ENCODE measurements around the gene DSC2.
"Not testable (repeated sequence)": the region's sequence is repeated elsewhere in the genome, so short reads cannot be mapped to it uniquely, and the experiment has no call there.

The DSC2 gene

DNA sequence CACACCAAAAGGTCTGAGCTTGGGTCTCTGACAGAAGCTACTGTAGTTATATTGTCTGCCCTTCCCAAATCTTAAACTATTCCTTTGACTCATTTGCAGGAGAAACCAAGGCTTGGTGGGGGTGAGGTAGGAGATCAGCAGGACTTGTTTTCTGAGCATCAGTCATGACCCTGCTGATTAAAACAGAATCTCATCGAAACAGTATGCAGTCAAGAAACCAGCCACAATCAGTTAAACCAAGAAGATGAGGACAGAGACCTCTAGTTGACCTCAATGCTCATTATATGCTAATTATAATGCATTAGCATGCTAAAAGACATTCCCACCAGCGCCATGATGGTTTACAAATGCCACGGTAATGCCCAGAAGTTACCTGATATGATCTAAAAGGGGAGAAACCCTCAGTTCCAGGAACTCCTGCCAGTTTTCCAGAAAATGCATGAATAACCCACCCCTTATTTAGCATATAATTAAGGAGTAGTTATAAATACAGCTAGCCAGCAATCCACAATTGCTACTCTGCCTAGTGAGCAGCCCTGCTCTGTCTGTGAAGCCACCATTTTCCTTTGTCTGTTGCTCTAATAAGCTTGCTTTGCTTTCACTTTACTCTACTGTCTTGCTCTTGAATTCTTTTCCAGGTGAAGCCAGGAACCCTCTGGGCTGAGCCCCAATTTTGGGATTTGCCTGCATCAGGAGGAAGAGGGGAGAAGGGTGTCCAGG, 86.3 kb downstream of the DSC2 start:
- TF ChIP-seq, protein P1, sequence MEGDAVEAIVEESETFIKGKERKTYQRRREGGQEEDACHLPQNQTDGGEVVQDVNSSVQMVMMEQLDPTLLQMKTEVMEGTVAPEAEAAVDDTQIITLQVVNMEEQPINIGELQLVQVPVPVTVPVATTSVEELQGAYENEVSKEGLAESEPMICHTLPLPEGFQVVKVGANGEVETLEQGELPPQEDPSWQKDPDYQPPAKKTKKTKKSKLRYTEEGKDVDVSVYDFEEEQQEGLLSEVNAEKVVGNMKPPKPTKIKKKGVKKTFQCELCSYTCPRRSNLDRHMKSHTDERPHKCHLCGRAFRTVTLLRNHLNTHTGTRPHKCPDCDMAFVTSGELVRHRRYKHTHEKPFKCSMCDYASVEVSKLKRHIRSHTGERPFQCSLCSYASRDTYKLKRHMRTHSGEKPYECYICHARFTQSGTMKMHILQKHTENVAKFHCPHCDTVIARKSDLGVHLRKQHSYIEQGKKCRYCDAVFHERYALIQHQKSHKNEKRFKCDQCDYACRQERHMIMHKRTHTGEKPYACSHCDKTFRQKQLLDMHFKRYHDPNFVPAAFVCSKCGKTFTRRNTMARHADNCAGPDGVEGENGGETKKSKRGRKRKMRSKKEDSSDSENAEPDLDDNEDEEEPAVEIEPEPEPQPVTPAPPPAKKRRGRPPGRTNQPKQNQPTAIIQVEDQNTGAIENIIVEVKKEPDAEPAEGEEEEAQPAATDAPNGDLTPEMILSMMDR (IDR thresholded peaks at IDR 0.05), result no peak
- Histone ChIP-seq H3K9me3 (ENCODE audit: control insufficient read depth, low read length) (no peaks in the 10 kb centered on the region), H3K4me3 (ENCODE audit: low read depth, low read length) (no peak overlapping the region), H3K27ac (no peak overlapping the region), H3K79me2 (no peaks in the 10 kb centered on the region), H3K9ac (no peak overlapping the region), H3K36me3 (ENCODE audit: control insufficient read depth, insufficient read depth, low read length) (no peaks in the 10 kb centered on the region), H2AFZ (no peak overlapping the region), H3K4me2 (ENCODE audit: low read length) (no peak overlapping the region), H3K4me1 (no peaks in the 10 kb centered on the region), H3K27me3 (ENCODE audit: control insufficient read depth, insufficient read depth, low read length) (no peaks in the 10 kb centered on the region)

DNA sequence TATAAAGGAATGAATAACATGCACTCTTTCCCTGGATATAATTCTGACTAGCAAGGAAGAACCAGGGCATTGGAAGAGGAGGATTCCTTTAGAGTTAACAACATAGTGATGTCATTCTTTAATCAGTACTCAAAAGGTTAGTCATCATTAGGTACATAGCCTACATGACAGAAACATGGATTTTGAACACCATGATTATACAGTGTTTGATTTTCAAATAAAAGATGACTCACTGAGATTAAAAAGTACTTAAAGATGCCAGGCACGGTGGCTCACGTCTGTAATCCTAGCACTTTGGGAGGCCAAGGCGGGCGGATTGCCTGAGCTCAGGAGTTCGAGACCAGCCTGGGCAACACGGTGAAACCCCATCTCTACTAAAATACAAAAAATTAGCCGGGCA, 90.8 kb downstream of the DSC2 start:
- not testable (repeated sequence) for H2AFZ ChIP-seq; H3K4me2 ChIP-seq (ENCODE audit: low read length); H3K79me2 ChIP-seq; H3K36me3 ChIP-seq (ENCODE audit: control insufficient read depth, insufficient read depth, low read length); H3K27ac ChIP-seq; H3K9me3 ChIP-seq (ENCODE audit: control insufficient read depth, low read length); H3K4me3 ChIP-seq (ENCODE audit: low read depth, low read length); H3K9ac ChIP-seq; H3K27me3 ChIP-seq (ENCODE audit: control insufficient read depth, insufficient read depth, low read length); H3K4me1 ChIP-seq

DNA sequence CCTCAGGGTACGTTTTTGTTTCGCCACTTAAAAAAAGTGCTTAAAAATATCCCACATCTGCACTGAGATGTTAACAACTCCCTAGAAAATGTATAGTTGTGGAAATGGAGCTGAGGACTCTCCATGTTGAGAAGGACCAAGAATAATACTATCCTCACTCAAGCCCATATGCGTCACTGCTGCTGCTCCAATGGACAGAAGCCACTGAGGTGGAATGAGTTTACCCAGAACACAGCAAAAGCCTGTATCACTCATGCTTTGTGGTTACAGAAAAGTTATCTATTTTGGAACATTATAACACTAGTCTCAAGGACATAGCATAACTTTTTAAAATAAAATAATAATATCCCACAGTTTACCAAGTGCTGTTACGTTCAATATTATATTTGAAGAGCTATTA, 91.6 kb downstream of the DSC2 start:
- Histone ChIP-seq H3K27ac (no peak overlapping the region), H3K36me3 (ENCODE audit: control insufficient read depth, insufficient read depth, low read length) (no peaks in the 10 kb centered on the region), H3K9me3 (ENCODE audit: control insufficient read depth, low read length) (no peaks in the 10 kb centered on the region), H3K4me3 (ENCODE audit: low read depth, low read length) (no peak overlapping the region), H3K79me2 (no peaks in the 10 kb centered on the region), H3K4me1 (no peaks in the 10 kb centered on the region), H2AFZ (no peak overlapping the region), H3K27me3 (ENCODE audit: control insufficient read depth, insufficient read depth, low read length) (no peaks in the 10 kb centered on the region), H3K9ac (no peak overlapping the region), H3K4me2 (ENCODE audit: low read length) (no peak overlapping the region)
- TF ChIP-seq, protein P1 (IDR thresholded peaks at IDR 0.05), result no peak
